Type B pancreatic cell (in vitro differentiated cells): ENCODE results near the gene EPHB1. TPM values are rescaled to one million over a fixed set of nuclear protein-coding genes. Genes with fewer than 3 reads are reported as not detected.

Source experiments
- DNase-seq: peaks from one replicate; pipeline ENCODE4 v3.0.0; 2021; ENCODE audit warnings: mixed read lengths; ENCODE audit not compliant: unreplicated experiment; ENCODE audit errors: extremely low spot score
- H3K27ac Mint-ChIP-seq: 2 replicates; pipeline ENCODE4 v1.8.0; 2021; ENCODE audit warnings: mild to moderate bottlenecking, mixed read lengths
- H3K27me3 Mint-ChIP-seq: 2 replicates; pipeline ENCODE4 v1.8.0; 2021; ENCODE audit warnings: mixed read lengths
- H3K36me3 Mint-ChIP-seq: 2 replicates; pipeline ENCODE4 v1.8.0; 2021; ENCODE audit warnings: mixed read lengths
- H3K4me1 Mint-ChIP-seq: one replicate; pipeline ENCODE4 v1.8.0; 2021; ENCODE audit warnings: mixed read lengths; ENCODE audit not compliant: unreplicated experiment
- H3K4me3 Mint-ChIP-seq: 2 replicates; pipeline ENCODE4 v1.8.0; 2021; ENCODE audit warnings: mild to moderate bottlenecking, mixed read lengths
- H3K9me3 Mint-ChIP-seq: 2 replicates; pipeline ENCODE4 v1.8.0; 2021; ENCODE audit warnings: mixed read lengths
- CTCF ChIP-seq: fragments of 200-600 bp; sonication (generic); conservative IDR thresholded peaks from 2 replicates; pipeline ENCODE4 v1.5.0; 2021; ENCODE audit warnings: antibody characterized with exemption, mild to moderate bottlenecking
- total RNA-seq: library from RNA; stranded (reverse); gene quantifications from 2 replicates; pipeline ENCODE4 v1.2.1, GENCODE V29; 2021; ENCODE audit warnings: low replicate concordance

Gene EPHB1
- total RNA-seq, 1 donor from 2014 or later = 9.1 TPM

GRCh38 chr3:135292162-135292561 is 497.1 kb downstream of the EPHB1 start:
- Mint-ChIP-seq H3K36me3 (no peaks in the 10 kb centered on the region), H3K27me3 (peaks cover 1% of the 10 kb centered on the region), H3K4me3 (no peak overlapping the region), H3K4me1 (no peaks in the 10 kb centered on the region), H3K9me3 (no peaks in the 10 kb centered on the region), H3K27ac (no peak overlapping the region)
- no peak for DNase-seq
- no peak for TF ChIP-seq CTCF

GRCh38 chr3:135301670-135302069 is 506.6 kb downstream of the EPHB1 start:
- Mint-ChIP-seq H3K27ac (no peak overlapping the region), H3K9me3 (peaks cover 4% of the 10 kb centered on the region), H3K27me3 (peaks cover 10% of the 10 kb centered on the region), H3K36me3 (no peaks in the 10 kb centered on the region), H3K4me1 (no peaks in the 10 kb centered on the region), H3K4me3 (no peak overlapping the region)
- no peak for DNase-seq
- TF ChIP-seq CTCF = no peak

- Mint-ChIP-seq H3K9me3 (peaks cover 4% of the 10 kb centered on the region), H3K27me3 (peaks cover 7% of the 10 kb centered on the region), H3K36me3 (no peaks in the 10 kb centered on the region), H3K4me3 (no peak overlapping the region), H3K4me1 (no peaks in the 10 kb centered on the region), H3K27ac (no peak overlapping the region)
- no peak for DNase-seq
- no peak for TF ChIP-seq CTCF
Observed at GRCh38 chr3:135304378-135304777, 509.3 kb downstream of the EPHB1 start.

Other genes starting within 250 kb of the EPHB1 start
- gene KY, start 144.2 kb upstream of the EPHB1 start, total RNA-seq = 0.43 and 0.58 TPM in 2 replicates